ENCODE results near the gene CDC42BPG.
A peak's percentile ranks its signal among the peaks of the same experiment; 100 is the strongest.

Gene CDC42BPG

DNA sequence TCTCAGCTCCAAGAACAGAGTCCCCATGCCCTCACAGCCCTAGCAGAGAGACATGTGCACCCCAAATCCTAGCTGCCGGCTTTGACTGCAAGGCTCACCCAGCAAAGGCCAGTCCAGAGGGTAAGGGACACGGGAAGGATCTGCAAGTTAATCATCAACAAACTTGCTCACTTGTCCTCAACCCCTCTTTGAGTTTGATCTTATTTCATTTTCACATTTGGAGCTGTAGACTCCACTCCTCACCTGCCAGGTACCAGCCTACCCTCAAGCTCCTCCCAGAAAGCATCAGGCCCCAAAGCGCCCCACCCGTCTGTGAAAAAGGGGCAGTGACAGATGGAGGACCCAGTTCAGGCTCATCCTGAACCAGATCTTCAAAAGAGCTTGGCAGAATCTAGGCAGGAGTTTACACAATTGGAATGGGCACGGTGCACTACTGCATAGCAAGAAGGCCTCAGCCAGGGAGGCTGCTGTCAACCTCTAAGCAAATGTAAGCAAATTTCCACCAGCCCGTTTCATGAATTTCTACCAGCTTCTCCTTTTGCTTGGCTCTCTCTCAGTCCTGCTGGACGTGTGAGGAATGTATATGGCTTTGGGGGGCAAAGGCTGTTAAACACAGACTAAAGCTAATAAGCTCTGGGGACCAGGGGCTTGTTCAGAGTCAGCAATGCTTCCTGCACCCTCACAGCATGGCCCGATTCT is 28.5 kb upstream of the CDC42BPG start:
- ATAC-seq = no peak

DNA sequence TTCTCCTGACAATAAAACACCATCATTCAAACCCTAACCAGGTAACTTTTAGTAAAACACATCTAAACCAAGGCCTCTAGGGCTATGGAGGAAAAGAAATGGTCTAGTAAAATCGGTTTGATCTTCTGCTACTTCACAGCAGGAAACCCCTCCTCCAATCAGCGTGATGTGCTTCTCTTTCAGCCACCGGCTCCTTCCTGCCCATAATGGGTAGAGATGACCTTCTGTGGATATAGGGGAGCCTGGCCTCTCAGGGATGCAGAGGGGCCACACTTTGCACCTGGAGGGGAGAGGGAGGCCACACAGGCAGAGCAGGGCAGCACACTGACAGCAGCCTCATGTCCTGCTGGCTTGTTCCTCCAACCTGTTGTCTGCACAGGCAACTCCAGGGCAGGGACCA is 27.0 kb upstream of the CDC42BPG start:
- peak overlapping the region; percentile 87 for H3K4me3 Mint-ChIP-seq
- no peak for ATAC-seq
- no peaks in the 10 kb centered on the region for H3K9me3 Mint-ChIP-seq
- H3K4me1 Mint-ChIP-seq = peaks cover 88% of the 10 kb centered on the region
- peaks cover 99% of the 10 kb centered on the region for H3K36me3 Mint-ChIP-seq
- peak overlapping the region; percentile 94 for H3K27ac Mint-ChIP-seq
- DNase-seq (ENCODE audit: low spot score in 2 of 2) = no peak

More for the DNA sequence above, 28.5 kb upstream of the CDC42BPG start:
- H3K36me3 Mint-ChIP-seq = peaks cover 99% of the 10 kb centered on the region
- H3K9me3 Mint-ChIP-seq = no peaks in the 10 kb centered on the region
- DNase-seq (ENCODE audit: low spot score in 2 of 2) = no peak
- peak overlapping the region; percentile 87 for H3K4me3 Mint-ChIP-seq
- H3K4me1 Mint-ChIP-seq = peaks cover 92% of the 10 kb centered on the region
- H3K27ac Mint-ChIP-seq = peak overlapping the region; percentile 90

GRCh38 chr11:64870893-64871466 is 26.5 kb upstream of the CDC42BPG start:
- DNase-seq (ENCODE audit: low spot score in 2 of 2) (no peak), ATAC-seq (no peak)
- peak overlapping the region; percentile 94 for H3K27ac Mint-ChIP-seq
- peaks cover 88% of the 10 kb centered on the region for H3K4me1 Mint-ChIP-seq
- H3K36me3 Mint-ChIP-seq = peaks cover 99% of the 10 kb centered on the region
- H3K9me3 Mint-ChIP-seq = no peaks in the 10 kb centered on the region
- H3K4me3 Mint-ChIP-seq = peak overlapping the region; percentile 87

- Mint-ChIP-seq H3K27ac (peak overlapping the region; percentile 94), H3K4me3 (peak overlapping the region; percentile 87), H3K4me1 (peaks cover 88% of the 10 kb centered on the region), H3K9me3 (no peaks in the 10 kb centered on the region), H3K36me3 (peaks cover 99% of the 10 kb centered on the region)
- DNase-seq (ENCODE audit: low spot score in 2 of 2) = no peak
- ATAC-seq = peak; percentile 49
These were observed 25.9 kb upstream of the CDC42BPG start for GRCh38 chr11:64870176-64870892.

GRCh38 chr11:64869571-64870175 is 25.2 kb upstream of the CDC42BPG start:
- H3K9me3 Mint-ChIP-seq = no peaks in the 10 kb centered on the region
- H3K36me3 Mint-ChIP-seq = peaks cover 99% of the 10 kb centered on the region
- peak overlapping the region; percentile 87 for H3K4me3 Mint-ChIP-seq
- H3K27ac Mint-ChIP-seq = peak overlapping the region; percentile 94
- DNase-seq (ENCODE audit: low spot score in 2 of 2) = no peak
- ATAC-seq = peak; percentile 2
- H3K4me1 Mint-ChIP-seq = peaks cover 88% of the 10 kb centered on the region

DNA sequence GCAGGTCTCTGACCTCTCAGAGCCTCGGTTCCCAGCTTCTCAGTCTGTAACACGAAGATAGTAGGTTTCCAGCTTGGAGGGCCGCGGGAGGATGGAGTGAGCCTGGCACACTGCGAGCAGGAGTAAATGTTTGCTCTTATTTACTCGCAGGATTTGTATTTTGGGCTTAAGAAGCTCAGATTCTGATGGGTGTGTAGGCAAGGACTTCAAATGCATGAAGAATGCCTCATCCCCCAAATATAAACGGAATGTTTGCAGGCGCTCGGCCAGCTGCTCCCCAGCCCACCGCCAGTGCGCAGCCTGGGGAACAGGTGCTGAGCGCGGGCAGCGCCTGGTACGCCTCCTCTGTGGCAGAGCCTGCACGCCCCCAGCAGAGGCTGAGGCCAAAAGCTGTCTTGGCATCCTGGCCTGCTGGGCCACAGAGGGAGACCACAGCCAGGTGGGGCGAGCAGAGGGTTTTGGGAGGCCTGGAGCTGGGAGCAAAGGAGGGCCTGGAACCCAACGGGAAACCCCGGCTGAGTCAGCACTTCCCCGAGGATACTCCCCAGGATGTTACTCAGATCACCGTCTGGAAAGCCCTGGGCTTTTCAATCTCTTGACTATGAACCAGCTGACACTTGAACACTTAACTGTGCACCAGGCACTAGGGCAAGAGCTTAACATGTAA is 24.6 kb upstream of the CDC42BPG start:
- no peak for DNase-seq (ENCODE audit: low spot score in 2 of 2)
- Mint-ChIP-seq H3K4me3 (peak overlapping the region; percentile 87), H3K27ac (peak overlapping the region; percentile 94), H3K4me1 (peaks cover 88% of the 10 kb centered on the region), H3K9me3 (no peaks in the 10 kb centered on the region), H3K36me3 (peaks cover 99% of the 10 kb centered on the region)
- peak; percentile 14 for ATAC-seq

- no peak for DNase-seq (ENCODE audit: low spot score in 2 of 2)
- H3K27ac Mint-ChIP-seq = peak overlapping the region; percentile 94
- no peak for ATAC-seq
- H3K4me1 Mint-ChIP-seq = peaks cover 93% of the 10 kb centered on the region
- H3K9me3 Mint-ChIP-seq = no peaks in the 10 kb centered on the region
- peaks cover 93% of the 10 kb centered on the region for H3K36me3 Mint-ChIP-seq
- peak overlapping the region; percentile 87 for H3K4me3 Mint-ChIP-seq
These were observed 23.5 kb upstream of the CDC42BPG start for GRCh38 chr11:64867748-64868462.

- Mint-ChIP-seq H3K27ac (peak overlapping the region; percentile 97), H3K4me3 (peak overlapping the region; percentile 87), H3K36me3 (peaks cover 78% of the 10 kb centered on the region), H3K9me3 (no peaks in the 10 kb centered on the region), H3K4me1 (peaks cover 93% of the 10 kb centered on the region)
- ATAC-seq = no peak
- DNase-seq (ENCODE audit: low spot score in 2 of 2) = no peak
These were observed 21.7 kb upstream of the CDC42BPG start for GRCh38 chr11:64866173-64866491.

DNA sequence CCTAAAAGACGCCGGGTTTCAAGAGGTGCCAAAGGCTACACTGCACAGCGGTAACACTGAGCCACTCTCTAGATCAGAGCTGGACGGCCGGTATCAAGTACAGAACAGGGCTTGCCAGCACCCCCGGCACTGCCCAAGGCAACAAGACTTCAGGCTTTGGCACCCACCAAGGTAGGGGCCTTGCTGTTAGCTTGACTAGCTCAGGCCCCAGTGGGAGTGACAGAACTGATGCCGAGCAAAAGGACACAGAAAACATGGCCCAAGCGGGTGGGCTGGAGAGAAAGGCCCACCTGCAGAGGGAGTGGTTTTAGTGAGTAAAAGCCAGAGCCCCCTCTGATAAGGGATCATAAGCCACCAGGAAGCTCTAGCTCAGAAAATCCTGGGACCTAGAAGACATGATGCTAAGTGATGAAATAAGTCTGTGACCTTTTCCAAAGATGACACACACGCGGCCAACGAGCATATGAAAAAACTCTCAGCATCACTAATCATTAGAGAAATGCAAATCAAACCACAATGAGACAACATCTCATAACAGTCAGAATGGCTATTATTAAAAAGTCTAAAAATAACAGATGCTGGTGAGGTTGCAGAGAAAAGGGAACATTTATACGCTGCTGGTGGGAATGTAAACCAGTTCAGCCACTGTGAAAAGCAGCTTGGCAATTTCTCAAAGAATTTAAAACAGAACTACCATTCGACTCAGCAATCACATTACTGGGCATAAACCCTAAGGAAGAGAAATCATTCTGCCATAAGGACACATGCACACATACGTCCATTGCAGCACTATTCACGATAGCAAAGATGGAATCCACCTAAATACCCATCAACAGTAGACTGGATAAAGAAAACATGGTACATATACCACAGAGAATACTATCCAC is 21.1 kb upstream of the CDC42BPG start:
- ATAC-seq = peak; percentile 56
- peak overlapping the region; percentile 87 for H3K4me3 Mint-ChIP-seq
- H3K9me3 Mint-ChIP-seq = no peaks in the 10 kb centered on the region
- H3K27ac Mint-ChIP-seq = peak overlapping the region; percentile 97
- DNase-seq (ENCODE audit: low spot score in 2 of 2) = peak in 1 of 2 donors; percentile 78
- peaks cover 89% of the 10 kb centered on the region for H3K4me1 Mint-ChIP-seq
- peaks cover 78% of the 10 kb centered on the region for H3K36me3 Mint-ChIP-seq

- Mint-ChIP-seq H3K36me3 (peaks cover 79% of the 10 kb centered on the region), H3K4me3 (peak overlapping the region; percentile 87), H3K9me3 (no peaks in the 10 kb centered on the region), H3K4me1 (peaks cover 89% of the 10 kb centered on the region), H3K27ac (peak overlapping the region; percentile 97)
- peak in 1 of 2 donors; percentile 88 for DNase-seq (ENCODE audit: low spot score in 2 of 2)
- ATAC-seq = peak; percentile 75
These were observed 20.2 kb upstream of the CDC42BPG start for GRCh38 chr11:64864473-64865285.

DNA sequence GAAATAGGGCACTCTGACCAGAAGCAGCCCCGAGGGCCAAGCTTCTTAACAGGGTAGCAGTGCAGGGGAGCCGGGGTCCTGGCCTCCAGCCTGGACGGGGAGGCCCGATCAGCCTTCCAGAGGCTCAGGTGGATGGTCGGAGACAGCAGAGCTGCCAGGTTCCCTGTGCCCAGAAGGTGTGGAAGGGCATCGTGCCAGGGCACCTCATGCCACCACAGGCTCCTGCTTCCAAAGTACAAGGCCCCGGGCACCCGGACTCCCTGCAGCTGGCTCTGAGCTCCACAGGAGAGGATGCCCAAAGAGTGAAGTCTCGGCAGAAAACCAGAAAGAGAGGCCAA is 19.7 kb upstream of the CDC42BPG start:
- Mint-ChIP-seq H3K36me3 (peaks cover 79% of the 10 kb centered on the region), H3K27ac (peak overlapping the region; percentile 97), H3K4me1 (peaks cover 89% of the 10 kb centered on the region), H3K4me3 (peak overlapping the region; percentile 87), H3K9me3 (no peaks in the 10 kb centered on the region)
- no peak for ATAC-seq
- DNase-seq (ENCODE audit: low spot score in 2 of 2) = no peak

- Mint-ChIP-seq H3K4me1 (peaks cover 89% of the 10 kb centered on the region), H3K4me3 (peak overlapping the region; percentile 87), H3K27ac (peak overlapping the region; percentile 97), H3K36me3 (peaks cover 79% of the 10 kb centered on the region), H3K9me3 (no peaks in the 10 kb centered on the region)
- ATAC-seq (no peak), DNase-seq (ENCODE audit: low spot score in 2 of 2) (no peak)
These were observed 19.1 kb upstream of the CDC42BPG start for GRCh38 chr11:64863391-64864060.

DNA sequence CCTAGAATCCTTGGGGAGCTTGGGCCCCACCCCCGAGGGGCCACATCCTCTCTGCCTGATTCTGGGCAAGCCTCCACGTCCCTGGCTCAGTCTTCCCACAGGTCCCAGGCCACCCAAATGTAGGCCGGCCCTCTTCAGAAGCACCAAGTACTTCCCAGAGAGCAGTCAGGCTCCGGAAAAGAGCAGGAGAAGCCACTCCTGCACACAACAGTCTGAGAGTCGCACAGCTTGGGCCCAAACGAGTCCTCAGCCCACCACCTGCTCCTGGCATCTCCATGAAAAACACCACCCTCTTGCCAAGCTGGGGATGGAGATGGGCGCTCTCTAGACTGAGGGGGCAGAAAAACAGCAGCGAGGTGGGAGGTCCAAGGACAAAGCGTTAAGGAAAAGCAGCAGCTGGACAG is 18.5 kb upstream of the CDC42BPG start:
- ATAC-seq = no peak
- peaks cover 79% of the 10 kb centered on the region for H3K36me3 Mint-ChIP-seq
- DNase-seq (ENCODE audit: low spot score in 2 of 2) = no peak
- peak overlapping the region; percentile 87 for H3K4me3 Mint-ChIP-seq
- peak overlapping the region; percentile 97 for H3K27ac Mint-ChIP-seq
- H3K9me3 Mint-ChIP-seq = no peaks in the 10 kb centered on the region
- peaks cover 87% of the 10 kb centered on the region for H3K4me1 Mint-ChIP-seq

Data from stimulated activated effector memory CD8-positive, alpha-beta T cell treated with anti-CD3 and anti-CD28 coated beads, Interleukin-12 subunit alpha, Interleukin-12 subunit beta, amount 100 ng/mL, for 72 hours (primary cell).